ENCODE measurements around the gene MAN1A1.
"Not testable (repeated sequence)": the region's sequence is repeated elsewhere in the genome, so short reads cannot be mapped to it uniquely, and the experiment has no call there.

Gene MAN1A1

DNA sequence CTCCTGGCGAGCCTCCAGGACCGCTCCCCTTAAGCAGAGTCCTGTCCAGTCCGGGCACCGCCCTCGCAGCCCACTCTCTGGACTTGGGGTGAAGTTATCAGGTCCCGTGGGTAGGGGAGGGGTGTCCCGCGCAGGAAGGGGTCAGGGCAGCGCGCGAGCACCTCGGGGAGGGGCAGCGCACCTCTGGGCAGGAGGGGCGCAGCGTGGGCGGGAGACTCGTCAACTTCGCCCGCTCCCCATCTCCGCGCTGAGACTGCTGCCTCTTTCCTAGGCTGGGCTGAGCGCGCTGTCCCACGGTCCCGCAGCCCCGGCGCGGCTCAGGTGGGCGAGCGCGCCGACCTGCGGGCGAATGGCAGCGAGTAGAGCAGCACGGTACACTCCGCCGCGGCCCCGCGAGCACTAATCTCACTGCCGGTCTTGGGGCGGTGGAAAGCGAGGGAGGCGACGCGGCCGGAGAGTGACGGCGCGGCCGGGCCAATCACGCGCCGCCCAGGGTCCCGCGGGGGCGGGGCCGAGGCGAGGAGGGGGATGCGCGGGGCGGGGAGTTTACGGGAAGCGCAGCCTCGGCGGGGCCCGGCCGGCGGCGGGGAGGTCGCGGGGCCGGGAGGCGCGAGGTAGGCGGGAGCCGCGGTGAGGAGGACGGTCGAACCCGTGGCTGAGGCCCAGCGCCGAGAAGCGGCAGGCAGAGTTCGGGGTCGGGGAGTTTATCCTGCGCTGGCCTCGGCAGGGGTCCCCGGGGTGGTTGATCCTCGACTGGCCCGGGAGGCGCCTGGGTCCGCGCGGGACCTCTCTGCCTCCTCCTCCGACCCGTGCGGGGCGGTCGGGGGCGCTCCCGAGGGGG, at the start of gene MAN1A1:
Gene MAN1A1, minus strand, starts transcription at position 401 of the 841 bp plus-strand sequence. CDS start 696 bp downstream, outside the sequence.
- DNase-seq, result peak; percentile 91 to 97 (median 95)

DNA sequence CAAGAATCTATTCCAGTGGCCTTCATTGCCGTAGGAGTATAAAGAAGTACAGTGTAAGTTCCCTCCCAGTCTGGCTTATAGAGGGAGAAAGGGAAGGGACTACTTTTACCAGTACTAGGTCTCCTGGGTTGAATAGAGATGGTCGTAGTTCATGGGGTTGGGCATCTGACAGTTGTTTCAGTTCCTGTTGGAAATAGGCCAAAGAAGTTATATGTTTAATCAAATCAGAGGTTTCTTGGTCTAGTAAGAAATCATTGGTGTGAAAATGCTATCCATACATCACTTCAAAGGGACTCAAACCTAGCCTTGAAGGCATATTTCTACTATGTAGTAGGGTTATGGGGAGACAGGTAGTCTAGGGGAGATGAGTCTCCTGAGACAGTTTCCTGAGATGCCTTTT, 45.6 kb upstream of the MAN1A1 start:
- no peak for DNase-seq

DNA sequence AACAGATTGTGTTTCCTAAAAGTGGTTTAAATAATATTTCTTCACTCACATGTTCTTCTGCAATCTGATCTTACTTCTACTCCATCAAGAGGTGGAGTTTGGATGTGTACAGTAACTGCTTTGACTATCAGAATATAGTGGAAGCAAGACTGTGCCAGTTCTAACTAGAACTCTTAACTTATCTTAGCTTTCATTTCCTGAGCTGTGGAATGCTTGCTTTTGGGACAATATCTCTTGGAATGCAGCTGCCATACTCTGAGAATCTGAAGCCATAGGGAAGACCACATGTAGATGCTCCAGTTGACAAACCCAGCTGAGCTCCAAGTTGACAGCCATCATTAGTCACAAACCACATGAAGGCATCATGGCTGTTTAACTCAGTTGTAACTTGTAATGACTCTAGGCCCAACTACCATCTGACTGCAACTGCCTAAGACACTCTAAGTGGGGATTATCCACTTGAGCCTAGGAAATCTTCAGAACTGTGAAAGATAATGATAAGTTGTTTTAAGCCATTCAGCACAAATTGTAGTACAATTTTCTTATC, 40.8 kb upstream of the MAN1A1 start:
- no peak for DNase-seq

DNA sequence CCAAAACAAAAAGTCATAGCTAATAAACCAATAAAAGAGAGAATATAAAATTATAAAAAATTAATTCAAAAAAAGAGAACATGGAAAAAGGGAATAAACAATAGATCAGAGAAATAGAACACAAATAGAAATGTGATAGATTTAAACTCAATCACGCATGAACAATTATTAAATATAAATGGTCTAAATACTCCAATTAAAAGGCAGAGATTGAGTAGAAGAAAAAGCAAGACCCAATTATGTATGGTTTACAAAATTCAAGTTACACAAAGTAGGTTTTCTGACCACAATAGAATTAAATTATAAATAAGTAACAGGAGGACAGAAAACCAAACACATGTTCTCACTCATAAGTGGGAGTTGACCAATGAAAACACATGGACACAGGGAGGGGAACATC, 36.4 kb upstream of the MAN1A1 start:
- no peak for DNase-seq

DNA sequence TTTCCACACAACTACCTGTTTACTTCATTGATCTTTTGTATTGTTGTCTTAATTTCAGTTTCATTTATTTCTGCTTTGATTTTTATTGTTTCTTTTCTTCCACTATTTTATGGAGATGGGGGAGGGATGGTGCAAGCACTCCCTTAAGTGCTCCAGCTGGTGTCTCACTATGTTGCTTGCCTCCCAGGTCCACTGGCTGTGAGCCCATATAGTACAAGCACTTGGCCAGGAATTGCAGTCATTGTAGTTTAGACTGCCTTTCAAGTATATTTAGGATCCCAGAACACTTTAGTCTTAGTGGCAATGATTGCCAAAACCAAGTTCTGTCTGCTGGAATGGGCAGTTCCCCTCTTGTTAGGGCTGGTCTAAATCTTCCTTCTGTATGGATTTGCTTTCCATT, 34.9 kb upstream of the MAN1A1 start:
- DNase-seq, result no peak

DNA sequence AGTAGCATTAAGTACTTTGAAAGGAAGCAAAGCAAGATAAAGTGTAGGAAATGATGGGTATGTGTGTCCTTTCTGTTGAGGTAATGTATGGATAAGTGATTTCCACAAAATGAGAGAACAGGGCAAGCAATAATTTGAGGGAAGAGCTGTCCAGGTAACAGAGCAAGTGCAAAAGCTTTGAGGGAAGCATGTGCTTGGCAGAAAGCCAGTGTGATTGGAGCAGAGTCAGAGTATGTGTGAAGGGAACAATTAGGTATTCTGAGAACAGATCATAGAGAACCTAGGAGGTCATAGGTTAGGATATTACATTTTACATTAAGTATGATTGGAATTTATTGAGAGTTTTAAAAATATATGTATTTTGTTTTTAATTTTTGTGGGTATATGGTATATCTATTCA, 30.2 kb upstream of the MAN1A1 start:
- no peak for DNase-seq

DNA sequence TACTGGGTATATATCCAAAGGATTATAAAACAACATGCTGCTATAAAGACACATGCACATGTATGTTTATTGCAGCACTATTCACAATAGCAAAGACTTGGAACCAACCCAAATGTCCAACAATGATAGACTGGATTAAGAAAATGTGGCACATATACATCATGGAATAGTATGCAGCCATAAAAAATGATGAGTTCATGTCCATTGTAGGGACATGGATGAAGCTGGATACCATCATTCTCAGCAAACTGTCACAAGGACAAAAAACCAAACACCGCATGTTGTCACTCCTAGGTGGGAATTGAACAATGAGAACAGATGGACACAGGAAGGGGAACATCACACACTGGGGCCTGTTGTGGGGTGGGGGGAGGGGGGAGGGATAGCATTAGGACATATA, 27.5 kb upstream of the MAN1A1 start:
- DNase-seq, result not testable (repeated sequence)

DNA sequence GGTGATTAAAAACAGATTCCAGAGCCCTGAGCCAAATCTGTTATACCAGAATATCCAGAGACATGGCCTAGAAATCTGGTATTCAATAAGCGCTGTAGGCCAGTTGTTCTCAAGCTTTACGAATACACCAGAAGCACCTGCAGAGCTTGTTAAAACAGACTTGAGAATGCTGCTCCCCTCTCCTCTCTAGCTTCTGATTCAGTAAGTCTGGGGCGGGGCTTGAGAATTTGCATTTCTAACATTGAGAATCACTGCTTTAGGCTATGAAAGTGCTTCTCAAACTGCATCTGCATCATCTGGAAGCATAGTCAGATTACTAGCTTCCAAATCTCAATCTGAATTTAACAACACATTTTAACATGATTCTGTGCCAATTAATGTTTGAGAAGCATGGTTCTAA, 20.5 kb upstream of the MAN1A1 start:
- DNase-seq, result no peak

DNA sequence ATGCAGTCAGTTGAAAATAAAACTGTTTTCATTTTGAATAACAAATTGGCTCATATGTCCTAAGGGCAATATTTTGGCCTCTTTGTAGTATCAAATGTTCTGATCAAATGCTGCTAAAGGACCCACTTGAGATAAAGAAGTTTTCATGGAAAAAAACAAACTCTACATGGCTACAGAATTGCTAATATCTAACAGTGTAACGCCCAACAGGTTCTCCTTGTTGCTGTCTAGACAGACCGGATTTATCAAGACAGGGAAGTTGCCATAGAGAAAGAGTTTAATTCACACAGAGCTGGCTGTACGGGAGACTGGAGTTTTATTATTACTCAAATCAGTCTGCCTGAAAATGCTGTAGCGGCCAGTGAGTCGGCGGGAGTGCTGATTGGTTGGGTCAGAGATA, 19.4 kb upstream of the MAN1A1 start:
- DNase-seq, result no peak

DNA sequence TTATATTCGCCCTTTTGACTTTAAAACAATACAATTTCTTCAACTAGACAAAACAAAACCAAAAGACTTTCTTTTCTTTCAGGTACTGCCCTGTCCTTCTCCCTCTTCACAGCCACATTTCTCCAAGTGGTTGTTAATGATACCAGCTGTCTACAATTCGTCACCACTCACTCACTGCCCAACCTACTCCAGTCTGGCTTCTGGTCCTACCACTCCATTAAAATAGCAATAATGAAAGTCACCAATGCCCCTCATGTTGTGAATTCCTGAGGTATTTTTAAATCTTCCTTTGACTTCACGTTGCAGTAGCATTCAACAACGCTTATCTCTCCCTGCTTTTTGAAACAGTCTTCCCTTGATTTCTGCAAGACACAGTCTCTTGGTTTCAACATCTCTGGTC, 11.6 kb upstream of the MAN1A1 start:
- DNase-seq, result no peak

DNA sequence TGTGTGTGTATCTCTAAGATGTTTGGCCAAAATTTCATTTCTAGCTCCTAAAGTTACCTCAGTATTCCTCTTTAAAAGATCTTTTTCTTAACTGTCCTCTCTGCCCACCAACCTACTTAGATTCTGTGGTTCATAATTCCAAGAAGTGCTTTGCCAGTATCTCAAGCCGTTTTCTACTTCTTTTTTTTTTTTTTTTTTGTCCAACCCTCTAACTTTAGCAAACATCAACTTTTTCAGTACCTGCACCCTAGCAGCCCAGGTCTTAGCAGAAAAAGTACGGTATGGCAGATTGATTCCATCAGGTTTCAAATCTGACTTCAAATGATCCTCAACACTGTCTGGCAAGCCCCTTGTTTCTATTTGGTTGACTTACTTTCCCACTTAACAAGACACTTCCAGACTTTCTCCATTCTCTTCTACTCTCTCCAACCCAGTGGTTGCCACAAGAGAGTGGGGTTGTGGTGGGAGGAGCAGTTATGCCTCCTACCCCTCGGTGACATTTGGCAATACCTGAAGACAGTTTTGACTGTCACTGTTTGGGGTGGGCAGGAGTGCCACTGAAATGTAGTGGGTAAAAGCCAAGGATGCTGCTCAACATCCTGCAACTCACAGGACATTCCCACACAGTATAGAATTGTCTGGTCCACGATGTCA, 10.8 kb upstream of the MAN1A1 start:
- no peak for DNase-seq

DNA sequence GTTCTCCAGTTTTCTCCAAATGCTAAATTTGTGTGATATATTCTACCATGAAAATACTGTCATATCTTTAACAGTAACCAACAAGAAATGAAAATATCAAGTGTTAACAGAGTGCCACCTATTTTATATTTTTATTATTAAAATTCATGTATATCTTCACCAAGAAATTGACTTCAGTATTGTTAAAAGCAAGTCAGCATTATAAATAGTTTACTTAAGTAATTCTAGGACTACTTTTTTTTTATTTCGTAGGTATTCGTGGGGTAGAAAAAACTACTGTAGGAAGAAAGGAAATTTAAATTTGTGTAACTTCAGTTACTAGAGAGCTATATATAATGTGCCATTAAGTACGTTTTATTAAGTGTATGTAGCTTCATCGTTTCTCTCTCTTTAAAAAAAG, 6.3 kb upstream of the MAN1A1 start:
- DNase-seq, result no peak

DNA sequence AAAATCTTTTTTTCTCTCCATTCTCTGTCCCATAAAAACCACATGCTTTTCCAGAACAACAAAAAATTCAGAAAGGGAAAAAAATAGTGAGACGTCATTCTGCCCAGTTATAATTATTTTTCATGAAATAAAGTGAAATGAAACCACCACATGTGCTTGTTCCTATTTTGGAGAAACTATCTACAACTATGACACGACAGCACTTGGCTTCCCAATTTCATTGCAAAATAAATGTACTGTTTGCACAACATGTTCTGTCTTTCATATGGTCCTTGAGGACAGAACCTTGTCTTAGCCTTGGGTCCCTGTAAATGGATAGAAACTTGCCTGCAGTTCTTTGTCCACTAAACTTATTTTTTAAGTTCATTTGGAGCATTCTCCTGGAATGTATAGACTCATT, 5.6 kb upstream of the MAN1A1 start:
- peak; percentile 62 to 92 (median 87) for DNase-seq

DNA sequence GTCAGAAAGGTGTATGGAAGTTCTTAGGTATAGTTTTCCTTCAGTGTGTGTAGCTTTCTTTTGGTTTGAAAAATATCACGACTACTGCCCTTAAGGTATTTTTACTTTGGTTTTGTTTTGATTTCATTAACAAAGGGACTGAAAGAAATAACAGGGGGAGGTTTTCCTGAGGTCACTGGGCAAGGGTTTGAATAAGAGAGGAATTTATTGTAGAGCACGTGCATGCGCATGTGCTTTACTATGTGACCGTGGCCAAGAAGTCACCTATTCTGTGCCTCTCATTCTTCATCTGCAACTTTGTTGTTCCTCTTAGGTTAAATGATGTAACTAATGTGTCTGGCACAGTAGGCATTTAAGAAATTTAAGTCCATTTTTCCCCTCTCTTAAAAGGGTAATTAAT, 4.1 kb upstream of the MAN1A1 start:
- peak in 1 of 3 donors; percentile 9 for DNase-seq

DNA sequence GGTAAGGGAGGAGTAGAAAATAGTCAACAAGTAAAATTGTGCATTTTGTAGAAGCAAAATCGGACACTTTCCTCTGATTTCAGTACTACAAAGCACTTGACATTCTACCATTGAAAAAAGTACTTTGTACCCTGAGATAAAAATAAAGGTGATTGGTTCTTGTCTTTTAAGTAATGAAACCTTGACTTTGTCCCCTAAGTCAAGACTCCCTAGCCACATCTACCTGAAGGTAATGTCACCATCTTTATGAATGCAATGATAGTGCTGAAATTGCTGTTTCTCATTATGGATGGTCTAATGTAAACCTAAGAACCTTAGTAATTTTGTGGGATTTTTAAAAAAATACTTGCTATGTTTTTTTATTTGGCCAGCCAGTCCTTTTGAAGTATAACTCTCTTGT, 2.4 kb upstream of the MAN1A1 start:
- DNase-seq, result no peak

DNA sequence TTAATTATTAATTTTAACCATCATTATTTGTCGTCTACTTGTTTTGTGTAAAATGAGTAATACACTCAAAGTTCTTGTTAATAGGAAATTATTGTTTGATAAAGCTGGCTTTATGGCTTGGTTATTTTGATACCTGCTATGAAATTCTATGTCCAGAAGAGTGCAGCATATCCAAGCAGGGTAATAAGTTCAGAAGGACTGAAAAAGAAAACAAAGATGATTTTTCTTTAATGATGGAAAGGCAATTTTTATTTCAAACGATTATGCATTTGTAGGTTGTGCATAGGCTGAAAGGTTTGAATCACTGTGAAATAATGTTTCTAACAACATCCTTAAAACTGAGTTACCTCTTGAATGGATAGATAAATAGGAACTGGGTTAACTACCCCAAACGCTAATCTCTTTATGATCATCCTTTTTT, 1.4 kb upstream of the MAN1A1 start:
- peak; percentile 26 to 63 (median 54) for DNase-seq

DNA sequence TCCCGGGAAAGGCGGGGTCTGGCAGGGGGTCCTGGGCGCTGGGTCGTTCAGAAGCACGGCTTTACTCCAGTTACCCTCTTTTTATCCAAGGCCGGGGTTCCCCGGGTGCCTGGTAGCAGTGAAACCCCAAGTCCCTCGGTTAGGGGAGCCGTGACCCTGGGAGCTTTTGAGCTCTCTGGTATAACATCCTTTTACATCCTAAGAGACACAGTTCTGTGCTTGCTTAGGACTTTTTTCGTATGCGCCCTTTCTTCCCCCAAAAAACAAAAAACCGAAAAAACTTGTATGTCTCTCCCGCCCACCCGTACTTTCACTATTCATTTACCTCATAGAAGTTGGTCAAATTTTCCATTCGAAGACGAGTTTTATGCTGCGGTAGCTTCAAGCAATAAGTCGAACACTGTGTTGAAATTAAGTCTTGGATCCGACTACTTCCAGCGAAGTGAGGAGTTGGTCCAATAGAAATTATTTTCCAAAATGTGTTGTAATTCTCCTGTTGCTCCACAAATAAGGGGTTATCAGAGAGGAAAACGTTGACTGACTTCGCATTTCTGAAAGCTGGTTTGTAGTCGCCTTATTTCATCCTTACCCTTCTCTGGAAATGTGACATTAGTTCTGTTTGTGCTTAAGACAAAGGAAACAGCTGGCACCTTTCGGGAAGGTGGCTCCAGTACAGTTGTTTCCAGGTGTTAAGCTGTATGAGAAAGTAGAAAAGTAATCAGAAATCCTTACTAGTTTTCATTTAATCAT, 816 bp upstream of the MAN1A1 start:
- DNase-seq, result peak; percentile 67 to 81 (median 68)

DNA sequence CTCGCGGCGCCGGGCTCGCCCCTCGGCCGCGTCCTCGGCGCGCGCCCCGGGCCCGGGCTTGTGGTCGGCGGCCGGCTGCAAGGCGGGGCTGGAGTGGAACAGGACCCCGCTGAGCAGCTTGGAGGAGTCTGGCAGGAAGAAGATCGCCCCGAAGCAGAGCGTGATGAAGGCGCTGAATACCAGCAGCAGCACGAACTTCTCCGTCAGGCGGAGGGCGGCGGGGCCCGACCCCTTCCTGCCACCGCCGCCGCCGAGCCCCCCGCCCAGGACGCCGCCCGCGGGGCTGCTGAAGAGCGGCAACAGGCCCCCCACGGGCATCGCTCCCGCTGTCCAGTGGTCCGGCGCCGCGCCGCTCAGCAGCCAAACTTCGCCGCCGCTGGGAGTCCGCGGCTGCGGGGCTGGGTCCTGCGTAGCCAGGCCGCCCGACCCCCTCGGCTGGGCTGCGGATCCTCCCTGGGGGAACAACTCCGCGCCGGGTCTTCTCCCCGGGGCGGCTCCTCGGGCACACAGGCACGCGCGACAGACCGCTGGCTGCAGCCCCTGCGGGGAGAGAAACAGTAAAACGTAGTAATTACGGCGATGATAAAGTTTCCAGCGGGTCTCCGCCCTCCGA, 707 bp downstream of the MAN1A1 start:
- peak in 1 of 3 donors; percentile 42 for DNase-seq

DNA sequence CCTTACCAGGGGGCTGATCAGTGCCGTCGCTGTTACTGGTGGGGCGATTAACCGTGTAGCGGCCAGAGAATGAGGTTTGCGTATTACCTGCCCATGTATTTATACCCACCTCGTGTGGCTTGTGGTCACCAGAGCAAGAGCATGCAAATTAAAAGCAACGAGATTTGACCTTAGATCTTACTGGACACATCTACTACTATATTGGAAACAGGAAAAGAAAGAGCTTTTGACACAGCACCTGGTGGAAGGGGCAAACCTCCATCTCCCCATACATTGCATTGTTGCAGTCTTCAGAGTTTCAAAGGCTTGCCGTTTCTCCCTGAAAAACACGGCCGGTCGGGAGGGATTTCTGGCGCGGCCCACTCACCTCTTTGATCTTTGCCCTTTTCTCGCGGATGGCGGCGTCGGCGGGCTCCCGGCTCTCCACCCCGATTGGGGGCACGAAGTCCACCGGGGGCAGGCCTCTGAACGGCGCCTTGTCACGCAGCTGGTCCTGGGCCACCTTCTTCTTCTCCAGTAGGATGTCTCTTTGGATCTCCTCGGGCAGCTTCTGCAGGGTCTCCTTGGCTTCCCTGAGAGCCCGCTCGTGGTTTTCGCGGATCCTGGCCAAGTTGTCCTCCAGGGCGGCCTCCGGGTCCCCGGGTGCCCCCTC, 1.3 kb downstream of the MAN1A1 start:
- peak in 2 of 3 donors; percentile 28 to 42 for DNase-seq

DNA sequence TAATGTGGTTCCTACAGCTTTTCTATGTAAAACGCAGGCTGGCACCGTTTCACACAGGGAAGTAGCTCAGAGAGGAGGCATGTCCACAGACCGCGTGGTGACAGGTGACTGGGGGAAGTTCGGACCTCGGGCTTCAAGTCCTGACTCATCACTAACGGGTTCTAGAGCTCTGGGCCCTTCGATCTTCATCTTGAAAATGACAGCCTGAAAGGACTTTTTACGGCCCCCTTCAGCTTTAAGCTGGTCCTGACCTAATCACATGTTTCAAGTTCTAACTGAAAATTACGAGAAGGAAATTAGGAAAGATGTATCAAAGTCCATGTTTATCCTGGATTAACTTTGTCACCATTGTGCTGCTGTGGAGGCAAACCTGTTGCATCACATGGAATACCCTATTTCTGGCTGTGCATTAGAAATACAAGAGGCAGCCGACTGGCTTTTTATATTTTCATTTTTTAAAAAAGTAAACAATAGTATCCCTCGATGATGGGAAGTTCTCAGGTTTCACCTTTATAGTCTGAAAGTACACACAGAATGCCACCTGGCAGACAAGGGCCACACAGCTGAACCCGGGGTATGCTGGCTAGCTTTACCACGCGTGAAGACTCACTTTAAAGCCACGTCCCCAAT, 2.0 kb downstream of the MAN1A1 start:
- peak; percentile 70 to 72 (median 72) for DNase-seq

DNA sequence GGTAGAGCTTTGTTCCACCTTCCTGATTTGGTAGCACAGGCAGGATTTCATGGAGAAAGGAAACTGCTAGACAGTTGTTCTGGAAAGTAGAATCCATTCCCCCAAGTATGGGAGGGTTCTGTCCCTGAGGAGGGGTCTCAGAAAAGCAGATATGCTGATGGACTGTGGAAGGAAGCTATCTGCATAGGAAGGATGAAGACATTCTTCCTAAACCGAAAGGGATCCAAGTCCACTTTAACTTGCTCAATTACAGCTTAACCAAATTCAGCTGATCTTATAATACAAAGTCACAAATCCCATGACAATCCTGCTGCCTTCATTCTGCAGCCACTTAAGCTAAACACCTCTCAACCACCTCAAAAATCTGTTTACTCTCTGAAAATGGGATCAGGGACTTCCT, 2.6 kb downstream of the MAN1A1 start:
- DNase-seq, result peak in 1 of 3 donors; percentile 26

DNA sequence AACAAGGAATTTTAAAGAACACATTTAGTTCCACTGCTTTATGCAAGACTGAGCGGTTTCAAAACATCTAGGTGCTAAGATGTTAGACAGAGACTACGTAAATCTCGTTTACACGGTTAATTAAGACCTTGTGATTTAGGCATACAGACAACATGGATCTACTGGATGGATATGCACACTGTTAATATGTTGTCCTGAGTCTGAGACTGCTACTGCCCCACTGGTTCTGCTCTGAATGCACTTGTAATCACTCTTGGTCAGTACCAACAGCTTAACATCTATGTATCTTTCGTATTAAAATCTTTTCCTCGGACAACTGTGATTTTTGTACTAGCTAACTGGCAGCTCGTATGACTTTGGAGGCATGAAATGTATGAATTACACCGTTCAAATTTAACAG, 3.1 kb downstream of the MAN1A1 start:
- DNase-seq, result no peak

Data from suppressor macrophage treated with lipopolysaccharide for 1 hour (primary cell).